ENCODE data around the gene QRSL1.

DNA sequence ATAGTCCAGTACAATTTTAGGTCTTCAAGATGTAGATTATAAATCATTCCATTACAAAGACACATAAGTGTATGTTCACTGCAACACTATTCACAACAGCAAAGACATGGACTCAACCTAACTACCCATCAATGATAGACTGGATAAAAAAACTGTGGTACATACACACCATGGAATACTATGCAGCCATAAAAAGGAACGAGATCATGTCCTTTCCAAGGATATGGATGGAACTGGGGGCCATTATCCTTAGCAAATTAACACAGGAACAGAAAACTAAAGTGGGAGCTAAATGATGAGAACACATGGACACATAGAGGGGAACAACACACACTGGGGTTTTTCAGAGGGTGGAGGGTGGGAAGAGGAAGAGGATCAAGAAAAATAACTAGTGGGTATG lies 6.3 kb upstream of the QRSL1 start:
- TF ChIP-seq JUND (IDR thresholded peaks at IDR 0.05) (no peak), YY1 (IDR thresholded peaks at IDR 0.05) (no peak), TAF1 (conservative IDR thresholded peaks at IDR 0.05) (no peak), FOXA1 (IDR thresholded peaks at IDR 0.05) (no peak), RAD21 (IDR thresholded peaks at IDR 0.05) (no peak)
- TF ChIP-seq, protein P1, sequence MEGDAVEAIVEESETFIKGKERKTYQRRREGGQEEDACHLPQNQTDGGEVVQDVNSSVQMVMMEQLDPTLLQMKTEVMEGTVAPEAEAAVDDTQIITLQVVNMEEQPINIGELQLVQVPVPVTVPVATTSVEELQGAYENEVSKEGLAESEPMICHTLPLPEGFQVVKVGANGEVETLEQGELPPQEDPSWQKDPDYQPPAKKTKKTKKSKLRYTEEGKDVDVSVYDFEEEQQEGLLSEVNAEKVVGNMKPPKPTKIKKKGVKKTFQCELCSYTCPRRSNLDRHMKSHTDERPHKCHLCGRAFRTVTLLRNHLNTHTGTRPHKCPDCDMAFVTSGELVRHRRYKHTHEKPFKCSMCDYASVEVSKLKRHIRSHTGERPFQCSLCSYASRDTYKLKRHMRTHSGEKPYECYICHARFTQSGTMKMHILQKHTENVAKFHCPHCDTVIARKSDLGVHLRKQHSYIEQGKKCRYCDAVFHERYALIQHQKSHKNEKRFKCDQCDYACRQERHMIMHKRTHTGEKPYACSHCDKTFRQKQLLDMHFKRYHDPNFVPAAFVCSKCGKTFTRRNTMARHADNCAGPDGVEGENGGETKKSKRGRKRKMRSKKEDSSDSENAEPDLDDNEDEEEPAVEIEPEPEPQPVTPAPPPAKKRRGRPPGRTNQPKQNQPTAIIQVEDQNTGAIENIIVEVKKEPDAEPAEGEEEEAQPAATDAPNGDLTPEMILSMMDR (IDR thresholded peaks at IDR 0.05; ENCODE audit: low read depth, low read length, missing input control): no peak
- TF ChIP-seq, protein P2, sequence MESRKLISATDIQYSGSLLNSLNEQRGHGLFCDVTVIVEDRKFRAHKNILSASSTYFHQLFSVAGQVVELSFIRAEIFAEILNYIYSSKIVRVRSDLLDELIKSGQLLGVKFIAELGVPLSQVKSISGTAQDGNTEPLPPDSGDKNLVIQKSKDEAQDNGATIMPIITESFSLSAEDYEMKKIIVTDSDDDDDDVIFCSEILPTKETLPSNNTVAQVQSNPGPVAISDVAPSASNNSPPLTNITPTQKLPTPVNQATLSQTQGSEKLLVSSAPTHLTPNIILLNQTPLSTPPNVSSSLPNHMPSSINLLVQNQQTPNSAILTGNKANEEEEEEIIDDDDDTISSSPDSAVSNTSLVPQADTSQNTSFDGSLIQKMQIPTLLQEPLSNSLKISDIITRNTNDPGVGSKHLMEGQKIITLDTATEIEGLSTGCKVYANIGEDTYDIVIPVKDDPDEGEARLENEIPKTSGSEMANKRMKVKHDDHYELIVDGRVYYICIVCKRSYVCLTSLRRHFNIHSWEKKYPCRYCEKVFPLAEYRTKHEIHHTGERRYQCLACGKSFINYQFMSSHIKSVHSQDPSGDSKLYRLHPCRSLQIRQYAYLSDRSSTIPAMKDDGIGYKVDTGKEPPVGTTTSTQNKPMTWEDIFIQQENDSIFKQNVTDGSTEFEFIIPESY (IDR thresholded peaks at IDR 0.05): no peak
- TF ChIP-seq, protein P3, sequence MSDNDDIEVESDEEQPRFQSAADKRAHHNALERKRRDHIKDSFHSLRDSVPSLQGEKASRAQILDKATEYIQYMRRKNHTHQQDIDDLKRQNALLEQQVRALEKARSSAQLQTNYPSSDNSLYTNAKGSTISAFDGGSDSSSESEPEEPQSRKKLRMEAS (IDR thresholded peaks at IDR 0.05): no peak
- TF ChIP-seq, protein P4, sequence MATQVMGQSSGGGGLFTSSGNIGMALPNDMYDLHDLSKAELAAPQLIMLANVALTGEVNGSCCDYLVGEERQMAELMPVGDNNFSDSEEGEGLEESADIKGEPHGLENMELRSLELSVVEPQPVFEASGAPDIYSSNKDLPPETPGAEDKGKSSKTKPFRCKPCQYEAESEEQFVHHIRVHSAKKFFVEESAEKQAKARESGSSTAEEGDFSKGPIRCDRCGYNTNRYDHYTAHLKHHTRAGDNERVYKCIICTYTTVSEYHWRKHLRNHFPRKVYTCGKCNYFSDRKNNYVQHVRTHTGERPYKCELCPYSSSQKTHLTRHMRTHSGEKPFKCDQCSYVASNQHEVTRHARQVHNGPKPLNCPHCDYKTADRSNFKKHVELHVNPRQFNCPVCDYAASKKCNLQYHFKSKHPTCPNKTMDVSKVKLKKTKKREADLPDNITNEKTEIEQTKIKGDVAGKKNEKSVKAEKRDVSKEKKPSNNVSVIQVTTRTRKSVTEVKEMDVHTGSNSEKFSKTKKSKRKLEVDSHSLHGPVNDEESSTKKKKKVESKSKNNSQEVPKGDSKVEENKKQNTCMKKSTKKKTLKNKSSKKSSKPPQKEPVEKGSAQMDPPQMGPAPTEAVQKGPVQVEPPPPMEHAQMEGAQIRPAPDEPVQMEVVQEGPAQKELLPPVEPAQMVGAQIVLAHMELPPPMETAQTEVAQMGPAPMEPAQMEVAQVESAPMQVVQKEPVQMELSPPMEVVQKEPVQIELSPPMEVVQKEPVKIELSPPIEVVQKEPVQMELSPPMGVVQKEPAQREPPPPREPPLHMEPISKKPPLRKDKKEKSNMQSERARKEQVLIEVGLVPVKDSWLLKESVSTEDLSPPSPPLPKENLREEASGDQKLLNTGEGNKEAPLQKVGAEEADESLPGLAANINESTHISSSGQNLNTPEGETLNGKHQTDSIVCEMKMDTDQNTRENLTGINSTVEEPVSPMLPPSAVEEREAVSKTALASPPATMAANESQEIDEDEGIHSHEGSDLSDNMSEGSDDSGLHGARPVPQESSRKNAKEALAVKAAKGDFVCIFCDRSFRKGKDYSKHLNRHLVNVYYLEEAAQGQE (IDR thresholded peaks at IDR 0.05): no peak

All from liver (tissue), 3 donors.